ENCODE data around the gene EFNA3. TPM values are rescaled to one million over a fixed set of nuclear protein-coding genes. Genes with fewer than 3 reads are reported as not detected.

The EFNA3 gene
- total and polyA plus RNA-seq, 4 donors = 0.41 to 3.2 (median 1.8) TPM; not detected in 1

DNA sequence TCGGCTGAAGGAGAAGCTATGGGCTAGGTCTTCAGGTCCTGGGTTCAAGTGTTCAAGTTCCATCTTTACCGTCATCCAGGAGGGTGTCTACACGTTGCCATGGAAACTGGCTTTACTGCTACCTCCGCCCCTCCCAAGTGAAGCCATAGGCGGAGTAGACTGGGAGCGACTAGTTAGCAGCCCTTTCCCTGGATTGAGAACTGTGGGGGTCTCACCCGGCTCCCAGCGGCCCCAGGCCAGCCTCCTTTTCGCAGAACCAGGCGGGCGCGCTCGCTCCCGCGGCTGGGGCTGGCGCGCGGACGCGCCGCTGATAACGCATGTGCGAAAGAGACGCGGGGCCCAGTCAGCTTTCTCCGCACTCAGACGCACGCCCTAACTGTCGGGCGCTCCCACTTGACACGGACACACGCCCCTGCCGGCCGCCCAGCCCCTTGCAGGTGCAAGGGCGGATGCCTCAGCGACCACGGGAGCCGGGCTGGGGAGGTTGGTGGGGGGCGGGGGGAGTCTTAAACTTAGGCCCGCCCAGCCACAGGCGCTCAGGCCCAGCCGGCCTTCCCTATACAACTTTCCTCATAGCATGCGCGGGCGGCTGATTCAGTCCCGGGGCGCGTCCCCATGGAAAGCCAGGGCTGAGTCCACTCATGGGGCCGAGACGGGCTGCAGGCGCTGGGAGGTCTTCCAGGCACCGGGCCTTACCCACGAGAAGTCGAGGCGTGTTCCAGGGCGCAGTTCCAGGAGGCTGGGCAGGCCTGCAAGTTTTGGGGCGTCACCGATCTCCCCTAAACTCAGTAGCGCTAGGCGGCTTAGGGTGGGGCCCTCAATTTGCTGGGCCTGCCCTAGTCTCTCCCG, 7.7 kb upstream of the EFNA3 start:
- H3K27ac ChIP-seq (ENCODE audit: low read depth in 1 of 2, low read length in 2 of 2) = no peak overlapping the region

GRCh38 chr1:155071701-155072100, 6.9 kb upstream of the EFNA3 start:
- intact Hi-C loops (cut with DNase I) = no loop called here
- DNase-seq = peak in 1 of 2 donors; percentile 78
- no peak overlapping the region for H3K4me3 ChIP-seq (ENCODE audit: low read length in 2 of 2)

More for the DNA sequence above, 7.7 kb upstream of the EFNA3 start:
- no peaks in the 10 kb centered on the region for H3K27me3 ChIP-seq (ENCODE audit: control insufficient read depth in 1 of 2, insufficient read depth in 2 of 2, low read length in 1 of 2)
- DNase-seq (peak; percentile 84 to 92), ATAC-seq (ENCODE audit: low FRiP score) (peak; percentile 84)
- H3K36me3 ChIP-seq (ENCODE audit: control insufficient read depth in 1 of 2, insufficient read depth in 2 of 2, low read length in 1 of 2) = no peaks in the 10 kb centered on the region
- intact Hi-C loops (cut with DNase I) = no loop called here
- 2 to 3% methylated on average over 60 to 61 of the region's 61 CpGs for WGBS, 2 donors
- H3K4me1 ChIP-seq (ENCODE audit: control insufficient read depth in 1 of 2, insufficient read depth in 2 of 2, low read length in 2 of 2) = no peaks in the 10 kb centered on the region
- no peak overlapping the region for H3K4me3 ChIP-seq (ENCODE audit: low read length in 2 of 2)
- no peaks in the 10 kb centered on the region for H3K9me3 ChIP-seq (ENCODE audit: control insufficient read depth, low read length)

GRCh38 chr1:155072531-155073289, 5.9 kb upstream of the EFNA3 start:
- Histone ChIP-seq H3K27ac (ENCODE audit: low read depth in 1 of 2, low read length in 2 of 2) (no peak overlapping the region), H3K4me3 (ENCODE audit: low read length in 2 of 2) (no peak overlapping the region), H3K36me3 (ENCODE audit: control insufficient read depth in 1 of 2, insufficient read depth in 2 of 2, low read length in 1 of 2) (no peaks in the 10 kb centered on the region), H3K9me3 (ENCODE audit: control insufficient read depth, low read length) (no peaks in the 10 kb centered on the region), H3K27me3 (ENCODE audit: control insufficient read depth in 1 of 2, insufficient read depth in 2 of 2, low read length in 1 of 2) (no peaks in the 10 kb centered on the region), H3K4me1 (ENCODE audit: control insufficient read depth in 1 of 2, insufficient read depth in 2 of 2, low read length in 2 of 2) (no peaks in the 10 kb centered on the region)
- intact Hi-C loops (cut with DNase I) = no loop called here
- no peak for ATAC-seq (ENCODE audit: low FRiP score)
- peak in 1 of 2 donors; percentile 48 for DNase-seq
- WGBS, 2 donors = 68 to 70% methylated on average over 7 of the region's 7 CpGs

More at GRCh38 chr1:155071701-155072100, 6.9 kb upstream of the EFNA3 start:
- Histone ChIP-seq H3K27me3 (ENCODE audit: control insufficient read depth in 1 of 2, insufficient read depth in 2 of 2, low read length in 1 of 2) (no peaks in the 10 kb centered on the region), H3K36me3 (ENCODE audit: control insufficient read depth in 1 of 2, insufficient read depth in 2 of 2, low read length in 1 of 2) (no peaks in the 10 kb centered on the region), H3K4me1 (ENCODE audit: control insufficient read depth in 1 of 2, insufficient read depth in 2 of 2, low read length in 2 of 2) (no peaks in the 10 kb centered on the region), H3K9me3 (ENCODE audit: control insufficient read depth, low read length) (no peaks in the 10 kb centered on the region), H3K27ac (ENCODE audit: low read depth in 1 of 2, low read length in 2 of 2) (no peak overlapping the region)
- WGBS, 2 donors = 71 to 74% methylated on average over 14 of the region's 14 CpGs
- ATAC-seq (ENCODE audit: low FRiP score) = no peak

DNA sequence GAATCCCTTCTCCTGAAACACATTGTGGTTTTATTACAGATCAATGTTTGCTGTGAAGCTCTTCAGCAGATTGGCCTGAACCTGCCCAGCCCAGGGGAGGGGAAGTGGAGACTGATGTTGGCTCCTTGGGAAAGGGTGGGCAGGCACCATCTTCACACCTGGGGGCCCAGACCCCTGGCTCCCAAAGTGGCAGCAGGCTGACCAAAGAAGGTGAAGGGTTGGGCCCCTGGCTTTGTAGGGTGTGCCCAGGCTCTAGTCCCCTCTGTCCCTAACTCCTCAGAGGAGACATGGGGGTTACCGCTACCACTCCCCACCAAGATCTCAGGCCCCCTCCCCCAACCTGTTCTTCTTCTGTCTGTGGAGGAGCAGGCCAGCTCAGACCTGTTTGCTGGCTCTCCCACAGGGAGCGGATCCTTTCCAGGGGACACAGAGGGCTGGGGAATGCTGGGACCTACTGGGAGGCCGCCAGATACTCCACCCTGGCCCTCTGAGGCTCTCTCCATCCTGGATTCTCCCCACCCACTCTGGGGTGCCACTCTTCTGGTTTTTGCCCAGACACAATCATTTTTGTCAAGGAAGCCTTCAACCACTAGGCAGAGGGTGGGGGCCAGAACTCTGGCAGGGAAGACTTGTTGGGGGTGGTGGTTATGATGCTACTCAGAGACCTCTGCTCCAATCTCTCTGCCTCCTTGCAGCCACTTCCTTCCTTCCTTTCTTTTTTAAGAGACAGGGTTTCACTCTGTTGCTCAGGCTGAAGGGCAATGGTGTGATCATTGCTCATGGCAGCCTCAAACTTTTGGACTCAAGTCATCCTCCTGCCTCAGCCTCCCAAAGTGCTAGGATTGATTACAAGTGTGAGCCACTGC, 5.0 kb upstream of the EFNA3 start:
- Histone ChIP-seq H3K4me3 (ENCODE audit: low read length in 2 of 2) (no peak overlapping the region), H3K9me3 (ENCODE audit: control insufficient read depth, low read length) (no peaks in the 10 kb centered on the region), H3K27ac (ENCODE audit: low read depth in 1 of 2, low read length in 2 of 2) (no peak overlapping the region), H3K4me1 (ENCODE audit: control insufficient read depth in 1 of 2, insufficient read depth in 2 of 2, low read length in 2 of 2) (no peaks in the 10 kb centered on the region), H3K27me3 (ENCODE audit: control insufficient read depth in 1 of 2, insufficient read depth in 2 of 2, low read length in 1 of 2) (no peaks in the 10 kb centered on the region), H3K36me3 (ENCODE audit: control insufficient read depth in 1 of 2, insufficient read depth in 2 of 2, low read length in 1 of 2) (no peaks in the 10 kb centered on the region)
- intact Hi-C loops (cut with DNase I) = no loop called here
- peak in 1 of 2 donors; percentile 51 for DNase-seq
- WGBS, 2 donors = 94 to 100% methylated on average over 3 of the region's 3 CpGs
- no peak for ATAC-seq (ENCODE audit: low FRiP score)

- no peak for ATAC-seq (ENCODE audit: low FRiP score)
- 63 to 67% methylated on average over 5 of the region's 5 CpGs for WGBS, 2 donors
- no peaks in the 10 kb centered on the region for H3K4me1 ChIP-seq (ENCODE audit: control insufficient read depth in 1 of 2, insufficient read depth in 2 of 2, low read length in 2 of 2)
- H3K4me3 ChIP-seq (ENCODE audit: low read length in 2 of 2) = no peak overlapping the region
- H3K27ac ChIP-seq (ENCODE audit: low read depth in 1 of 2, low read length in 2 of 2) = no peak overlapping the region
- no peaks in the 10 kb centered on the region for H3K27me3 ChIP-seq (ENCODE audit: control insufficient read depth in 1 of 2, insufficient read depth in 2 of 2, low read length in 1 of 2)
- no peaks in the 10 kb centered on the region for H3K36me3 ChIP-seq (ENCODE audit: control insufficient read depth in 1 of 2, insufficient read depth in 2 of 2, low read length in 1 of 2)
- DNase-seq = peak in 1 of 2 donors; percentile 63
- no peaks in the 10 kb centered on the region for H3K9me3 ChIP-seq (ENCODE audit: control insufficient read depth, low read length)
- intact Hi-C loops (cut with DNase I) = no loop called here
Observed at GRCh38 chr1:155075535-155075934, 3.1 kb upstream of the EFNA3 start.

DNA sequence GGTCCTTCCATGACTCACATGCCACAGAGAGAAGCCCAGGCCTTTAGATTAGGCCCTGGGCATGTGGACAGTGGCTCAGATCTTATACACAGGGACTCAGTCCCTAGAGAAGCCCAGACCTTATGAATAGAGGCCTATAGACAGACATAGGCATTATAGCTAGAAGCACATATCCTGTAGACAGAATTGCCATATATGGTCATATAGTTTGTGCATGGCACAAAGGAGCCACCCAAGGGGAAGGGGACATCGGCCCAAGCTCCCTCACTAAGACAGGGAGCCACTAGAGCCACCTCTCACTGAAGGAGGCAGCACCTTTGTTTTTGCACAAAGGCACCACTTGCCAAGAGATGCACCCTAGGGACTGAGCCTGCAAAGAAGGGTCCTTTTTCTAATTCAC, 2.3 kb upstream of the EFNA3 start:
- WGBS, 2 donors = 56 to 59% methylated on average over 1 of the region's 1 CpG

GRCh38 chr1:155077346-155077745, 1.3 kb upstream of the EFNA3 start:
- 87 to 90% methylated on average over 3 of the region's 3 CpGs for WGBS, 2 donors
- H3K4me3 ChIP-seq (ENCODE audit: low read length in 2 of 2) = no peak overlapping the region
- no peaks in the 10 kb centered on the region for H3K27me3 ChIP-seq (ENCODE audit: control insufficient read depth in 1 of 2, insufficient read depth in 2 of 2, low read length in 1 of 2)
- intact Hi-C loops (cut with DNase I) = no loop called here
- DNase-seq (peak in 1 of 2 donors; percentile 41), ATAC-seq (ENCODE audit: low FRiP score) (no peak)
- no peaks in the 10 kb centered on the region for H3K4me1 ChIP-seq (ENCODE audit: control insufficient read depth in 1 of 2, insufficient read depth in 2 of 2, low read length in 2 of 2)
- no peaks in the 10 kb centered on the region for H3K36me3 ChIP-seq (ENCODE audit: control insufficient read depth in 1 of 2, insufficient read depth in 2 of 2, low read length in 1 of 2)
- H3K9me3 ChIP-seq (ENCODE audit: control insufficient read depth, low read length) = no peaks in the 10 kb centered on the region
- H3K27ac ChIP-seq (ENCODE audit: low read depth in 1 of 2, low read length in 2 of 2) = no peak overlapping the region

More for the DNA sequence above, 2.3 kb upstream of the EFNA3 start:
- ATAC-seq (ENCODE audit: low FRiP score) (no peak), DNase-seq (peak in 1 of 2 donors; percentile 4)
- Histone ChIP-seq H3K27ac (ENCODE audit: low read depth in 1 of 2, low read length in 2 of 2) (no peak overlapping the region), H3K4me1 (ENCODE audit: control insufficient read depth in 1 of 2, insufficient read depth in 2 of 2, low read length in 2 of 2) (no peaks in the 10 kb centered on the region), H3K4me3 (ENCODE audit: low read length in 2 of 2) (no peak overlapping the region), H3K27me3 (ENCODE audit: control insufficient read depth in 1 of 2, insufficient read depth in 2 of 2, low read length in 1 of 2) (no peaks in the 10 kb centered on the region), H3K36me3 (ENCODE audit: control insufficient read depth in 1 of 2, insufficient read depth in 2 of 2, low read length in 1 of 2) (no peaks in the 10 kb centered on the region), H3K9me3 (ENCODE audit: control insufficient read depth, low read length) (no peaks in the 10 kb centered on the region)
- intact Hi-C loops (cut with DNase I) = no loop called here

DNA sequence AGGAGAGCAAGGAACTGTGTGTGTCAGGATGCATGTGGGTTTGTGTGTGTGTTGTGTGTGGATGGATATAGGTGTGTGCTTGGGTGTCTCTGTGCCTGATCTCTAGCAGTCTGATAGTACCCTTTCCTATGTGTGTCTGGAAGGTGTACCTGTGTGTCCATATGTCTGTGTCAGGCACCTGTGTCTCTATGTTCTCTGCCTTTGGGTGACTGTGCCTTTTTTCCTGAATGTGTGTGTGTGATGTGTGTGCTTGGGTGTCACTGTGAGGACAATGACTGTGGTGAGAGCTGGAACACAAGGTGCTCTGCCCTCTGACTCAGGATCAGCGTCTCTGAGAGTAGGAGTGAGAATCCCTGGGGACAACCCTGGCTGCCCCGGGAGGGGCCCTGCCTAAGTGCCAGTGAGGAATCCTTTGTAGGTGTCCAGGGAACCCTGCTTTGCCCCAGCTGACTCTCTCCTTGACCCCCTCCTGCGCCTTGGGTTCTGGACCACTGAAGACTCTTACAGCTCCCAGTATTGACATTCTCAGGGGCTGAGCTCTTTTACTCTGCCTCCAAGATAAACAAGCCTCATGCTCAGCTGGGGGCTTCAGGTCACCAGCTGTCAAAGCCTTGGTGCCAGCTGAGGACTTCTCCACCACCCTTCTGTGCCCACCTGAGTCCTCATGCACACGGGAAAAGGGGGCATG, 735 bp upstream of the EFNA3 start:
- no peak for ATAC-seq (ENCODE audit: low FRiP score)
- no peaks in the 10 kb centered on the region for H3K9me3 ChIP-seq (ENCODE audit: control insufficient read depth, low read length)
- H3K4me1 ChIP-seq (ENCODE audit: control insufficient read depth in 1 of 2, insufficient read depth in 2 of 2, low read length in 2 of 2) = no peaks in the 10 kb centered on the region
- H3K27ac ChIP-seq (ENCODE audit: low read depth in 1 of 2, low read length in 2 of 2) = no peak overlapping the region
- intact Hi-C loops (cut with DNase I) = no loop called here
- 37 to 53% methylated on average over 4 of the region's 4 CpGs for WGBS, 2 donors
- H3K36me3 ChIP-seq (ENCODE audit: control insufficient read depth in 1 of 2, insufficient read depth in 2 of 2, low read length in 1 of 2) = no peaks in the 10 kb centered on the region
- H3K27me3 ChIP-seq (ENCODE audit: control insufficient read depth in 1 of 2, insufficient read depth in 2 of 2, low read length in 1 of 2) = no peaks in the 10 kb centered on the region
- peak in 1 of 2 donors; percentile 73 for DNase-seq
- no peak overlapping the region for H3K4me3 ChIP-seq (ENCODE audit: low read length in 2 of 2)

All from aorta (tissue), 5 donors.